Bronchial epithelial cell (primary cell): ENCODE measurements around the gene MYPN. TPM values are rescaled to one million over a fixed set of nuclear protein-coding genes. Genes with fewer than 3 reads are reported as not detected.

ENCODE experiments used
- DNase-seq: peaks from one replicate; pipeline ENCODE4 v3.0.0-alpha.2; 2010; ENCODE audit warnings: low read depth
- FAIRE-seq: peaks from 2 replicates; lab custom pipeline; 2011; peaks lifted over from hg19 to GRCh38; lab: Jason Lieb, UNC
- H3K27me3 ChIP-seq: 2 replicates; pipeline ENCODE4 v1.5.1; 2011; ENCODE audit warnings: low read length; ENCODE audit not compliant: control insufficient read depth, insufficient read depth
- H3K36me3 ChIP-seq: 2 replicates; pipeline ENCODE4 v1.5.1; 2011; ENCODE audit warnings: low read length; ENCODE audit not compliant: control insufficient read depth, insufficient read depth
- H3K4me3 ChIP-seq: 2 replicates; pipeline ENCODE4 v1.5.1; 2011; ENCODE audit warnings: mild to moderate bottlenecking, low read depth, low read length, control low read depth
- total RNA-seq: library from RNA; depleted of rRNA; stranded (reverse); fragments of >200 nt; gene quantifications from 2 replicates; pipeline ENCODE4 v1.2.1, GENCODE V29; 2014
- TF ChIP-seq, protein P1 (sequence below): IDR thresholded peaks from 2 replicates; pipeline ENCODE4 v1.5.1; 2011; ENCODE audit warnings: mild to moderate bottlenecking, moderate library complexity, low read length, control low read depth, inconsistent platforms; ENCODE audit not compliant: insufficient read depth, severe bottlenecking

Gene MYPN
- total RNA-seq, 1 donor from 2014 or later: not detected

DNA sequence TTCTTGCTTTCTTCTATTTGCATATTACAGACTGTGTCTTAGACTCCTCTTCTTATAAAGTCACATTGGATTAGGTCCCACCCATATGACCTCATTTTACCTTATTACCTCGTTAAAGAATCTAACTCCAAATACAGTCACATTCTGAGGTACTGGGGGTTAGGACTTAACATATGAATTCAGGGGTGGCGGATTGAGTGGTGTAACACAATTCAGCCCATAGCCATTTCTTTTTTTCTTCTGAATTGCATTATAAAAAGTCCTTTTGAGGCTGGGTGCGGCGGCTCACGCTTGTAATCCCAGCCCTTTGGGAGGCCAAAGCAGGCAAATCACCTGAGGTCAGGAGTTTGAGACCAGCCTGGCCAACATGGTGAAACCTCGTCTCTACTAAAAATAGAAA, 27.4 kb upstream of the MYPN start:
- H3K4me3 ChIP-seq: no peak overlapping the region

GRCh38 chr10:68082872-68083271, 26.4 kb upstream of the MYPN start:
- Histone ChIP-seq H3K27me3 (no peaks in the 10 kb centered on the region), H3K4me3 (no peak overlapping the region), H3K36me3 (no peaks in the 10 kb centered on the region)
- DNase-seq (peak; percentile 35), FAIRE-seq (no peak)
- TF ChIP-seq, protein P1, sequence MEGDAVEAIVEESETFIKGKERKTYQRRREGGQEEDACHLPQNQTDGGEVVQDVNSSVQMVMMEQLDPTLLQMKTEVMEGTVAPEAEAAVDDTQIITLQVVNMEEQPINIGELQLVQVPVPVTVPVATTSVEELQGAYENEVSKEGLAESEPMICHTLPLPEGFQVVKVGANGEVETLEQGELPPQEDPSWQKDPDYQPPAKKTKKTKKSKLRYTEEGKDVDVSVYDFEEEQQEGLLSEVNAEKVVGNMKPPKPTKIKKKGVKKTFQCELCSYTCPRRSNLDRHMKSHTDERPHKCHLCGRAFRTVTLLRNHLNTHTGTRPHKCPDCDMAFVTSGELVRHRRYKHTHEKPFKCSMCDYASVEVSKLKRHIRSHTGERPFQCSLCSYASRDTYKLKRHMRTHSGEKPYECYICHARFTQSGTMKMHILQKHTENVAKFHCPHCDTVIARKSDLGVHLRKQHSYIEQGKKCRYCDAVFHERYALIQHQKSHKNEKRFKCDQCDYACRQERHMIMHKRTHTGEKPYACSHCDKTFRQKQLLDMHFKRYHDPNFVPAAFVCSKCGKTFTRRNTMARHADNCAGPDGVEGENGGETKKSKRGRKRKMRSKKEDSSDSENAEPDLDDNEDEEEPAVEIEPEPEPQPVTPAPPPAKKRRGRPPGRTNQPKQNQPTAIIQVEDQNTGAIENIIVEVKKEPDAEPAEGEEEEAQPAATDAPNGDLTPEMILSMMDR: no peak

More for the DNA sequence above, 27.4 kb upstream of the MYPN start:
- FAIRE-seq (no peak), DNase-seq (no peak)
- no peaks in the 10 kb centered on the region for H3K27me3 ChIP-seq
- TF ChIP-seq, protein P1: no peak
- H3K36me3 ChIP-seq: no peaks in the 10 kb centered on the region

DNA sequence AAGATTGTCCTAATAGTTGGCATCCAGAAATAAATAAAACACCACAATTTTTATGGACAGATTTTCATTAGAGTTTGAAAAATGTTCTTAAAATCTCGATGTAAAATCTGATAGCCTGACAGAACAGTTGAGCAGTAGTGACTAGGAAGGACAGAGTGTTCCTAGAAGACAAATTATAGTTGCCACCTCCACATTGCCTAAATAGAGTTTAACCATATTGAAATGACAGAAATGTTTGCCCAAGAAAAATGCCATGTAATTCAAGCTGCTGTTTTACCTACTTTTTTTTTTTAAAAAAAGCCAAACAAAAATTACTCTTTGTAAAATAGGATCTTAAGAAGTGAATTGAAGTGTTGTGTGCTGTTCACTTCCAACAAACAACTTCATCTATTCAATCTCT, 25.3 kb upstream of the MYPN start:
- Histone ChIP-seq H3K4me3 (no peak overlapping the region), H3K36me3 (no peaks in the 10 kb centered on the region), H3K27me3 (no peaks in the 10 kb centered on the region)
- no peak for DNase-seq
- FAIRE-seq: no peak
- TF ChIP-seq, protein P1: no peak

DNA sequence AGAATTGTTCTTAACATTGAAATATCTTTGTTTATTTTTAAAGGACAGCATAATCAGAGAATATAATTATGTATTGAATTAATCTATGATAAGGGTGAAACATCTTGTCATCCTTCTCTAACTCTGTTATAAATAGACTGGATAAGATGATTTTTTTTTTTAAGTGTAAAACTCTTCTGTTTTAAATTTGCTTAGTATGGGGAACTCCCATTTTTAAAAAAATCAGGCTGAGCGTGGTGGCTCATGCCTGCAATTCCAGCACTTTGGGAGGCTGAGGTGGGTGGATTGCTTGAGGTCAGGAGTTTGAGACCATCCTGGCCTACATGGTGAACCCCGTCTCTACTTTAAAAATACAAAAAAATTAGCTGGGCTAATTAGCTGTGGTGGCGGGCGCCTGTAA, 24.8 kb upstream of the MYPN start:
- no peak for DNase-seq
- H3K27me3 ChIP-seq: no peaks in the 10 kb centered on the region
- TF ChIP-seq, protein P1: no peak
- FAIRE-seq: no peak
- no peaks in the 10 kb centered on the region for H3K36me3 ChIP-seq
- H3K4me3 ChIP-seq: no peak overlapping the region

- DNase-seq: no peak
- TF ChIP-seq, protein P1: no peak
- H3K27me3 ChIP-seq: no peaks in the 10 kb centered on the region
- no peak overlapping the region for H3K4me3 ChIP-seq
- FAIRE-seq: no peak
- no peaks in the 10 kb centered on the region for H3K36me3 ChIP-seq
These were observed 23.3 kb upstream of the MYPN start for GRCh38 chr10:68086011-68086410.
